ENCODE measurements around the gene AEBP2. TPM values are rescaled to one million over a fixed set of nuclear protein-coding genes. Genes with fewer than 3 reads are reported as not detected.

Gene AEBP2
- total and polyA plus RNA-seq, 4 donors: 24.8 to 89.0 (median 49.8) TPM

- H3K4me3 ChIP-seq (ENCODE audit: low read length in 2 of 2): no peak overlapping the region
- DNase-seq: no peak
- H3K36me3 ChIP-seq (ENCODE audit: control insufficient read depth in 1 of 2, insufficient read depth in 2 of 2, low read length in 1 of 2): peaks cover 0 to 4% of the 10 kb centered on the region in 2 donors
- no peaks in the 10 kb centered on the region for H3K9me3 ChIP-seq (ENCODE audit: control insufficient read depth, low read length)
- H3K27ac ChIP-seq (ENCODE audit: low read depth in 1 of 2, low read length in 2 of 2): no peak overlapping the region
- H3K4me1 ChIP-seq (ENCODE audit: control insufficient read depth in 1 of 2, insufficient read depth in 2 of 2, low read length in 2 of 2): peaks cover 0 to 4% of the 10 kb centered on the region in 2 donors
- no peak for ATAC-seq (ENCODE audit: low FRiP score)
- H3K27me3 ChIP-seq (ENCODE audit: control insufficient read depth in 1 of 2, insufficient read depth in 2 of 2, low read length in 1 of 2): no peaks in the 10 kb centered on the region
- WGBS, 2 donors: 10 to 18% methylated on average over 1 of the region's 1 CpG
- intact Hi-C loops (cut with DNase I): no loop called here
These were observed 78.9 kb downstream of the AEBP2 start for GRCh38 chr12:19518209-19518608.

GRCh38 chr12:19520646-19521415 lies 81.5 kb downstream of the AEBP2 start:
- ATAC-seq (ENCODE audit: low FRiP score): no peak
- H3K4me3 ChIP-seq (ENCODE audit: low read length in 2 of 2): no peak overlapping the region
- peaks cover 0 to 3% of the 10 kb centered on the region in 2 donors for H3K4me1 ChIP-seq (ENCODE audit: control insufficient read depth in 1 of 2, insufficient read depth in 2 of 2, low read length in 2 of 2)
- no peak overlapping the region for H3K27ac ChIP-seq (ENCODE audit: low read depth in 1 of 2, low read length in 2 of 2)
- H3K9me3 ChIP-seq (ENCODE audit: control insufficient read depth, low read length): no peaks in the 10 kb centered on the region
- DNase-seq: no peak
- intact Hi-C loops (cut with DNase I): no loop called here
- WGBS, 2 donors: 61 to 65% methylated on average over 5 of the region's 5 CpGs
- H3K27me3 ChIP-seq (ENCODE audit: control insufficient read depth in 1 of 2, insufficient read depth in 2 of 2, low read length in 1 of 2): no peaks in the 10 kb centered on the region
- H3K36me3 ChIP-seq (ENCODE audit: control insufficient read depth in 1 of 2, insufficient read depth in 2 of 2, low read length in 1 of 2): no peaks in the 10 kb centered on the region

GRCh38 chr12:19525274-19525673 lies 86.0 kb downstream of the AEBP2 start:
- no peak overlapping the region for H3K4me3 ChIP-seq (ENCODE audit: low read length in 2 of 2)
- 31 to 36% methylated on average over 7 of the region's 7 CpGs for WGBS, 2 donors
- no peaks in the 10 kb centered on the region for H3K36me3 ChIP-seq (ENCODE audit: control insufficient read depth in 1 of 2, insufficient read depth in 2 of 2, low read length in 1 of 2)
- H3K9me3 ChIP-seq (ENCODE audit: control insufficient read depth, low read length): no peaks in the 10 kb centered on the region
- intact Hi-C loops (cut with DNase I): no loop called here
- ATAC-seq (ENCODE audit: low FRiP score) (no peak), DNase-seq (no peak)
- peaks cover 0 to 3% of the 10 kb centered on the region in 2 donors for H3K4me1 ChIP-seq (ENCODE audit: control insufficient read depth in 1 of 2, insufficient read depth in 2 of 2, low read length in 2 of 2)
- H3K27ac ChIP-seq (ENCODE audit: low read depth in 1 of 2, low read length in 2 of 2): no peak overlapping the region
- H3K27me3 ChIP-seq (ENCODE audit: control insufficient read depth in 1 of 2, insufficient read depth in 2 of 2, low read length in 1 of 2): no peaks in the 10 kb centered on the region

- WGBS, 2 donors: 80 to 82% methylated on average over 3 of the region's 3 CpGs
- peaks cover 0 to 6% of the 10 kb centered on the region in 2 donors for H3K4me1 ChIP-seq (ENCODE audit: control insufficient read depth in 1 of 2, insufficient read depth in 2 of 2, low read length in 2 of 2)
These were observed 88.6 kb downstream of the AEBP2 start for GRCh38 chr12:19527866-19528265.

GRCh38 chr12:19528750-19529149 lies 89.5 kb downstream of the AEBP2 start:
- intact Hi-C loops (cut with DNase I): no loop called here
- no peaks in the 10 kb centered on the region for H3K9me3 ChIP-seq (ENCODE audit: control insufficient read depth, low read length)
- ATAC-seq (ENCODE audit: low FRiP score): no peak
- H3K27me3 ChIP-seq (ENCODE audit: control insufficient read depth in 1 of 2, insufficient read depth in 2 of 2, low read length in 1 of 2): no peaks in the 10 kb centered on the region
- no peak overlapping the region for H3K27ac ChIP-seq (ENCODE audit: low read depth in 1 of 2, low read length in 2 of 2)
- no peak overlapping the region for H3K4me3 ChIP-seq (ENCODE audit: low read length in 2 of 2)
- H3K36me3 ChIP-seq (ENCODE audit: control insufficient read depth in 1 of 2, insufficient read depth in 2 of 2, low read length in 1 of 2): no peaks in the 10 kb centered on the region
- WGBS, 2 donors: 98 to 99% methylated on average over 2 of the region's 2 CpGs
- no peak for DNase-seq
- peaks cover 0 to 6% of the 10 kb centered on the region in 2 donors for H3K4me1 ChIP-seq (ENCODE audit: control insufficient read depth in 1 of 2, insufficient read depth in 2 of 2, low read length in 2 of 2)

More at GRCh38 chr12:19527866-19528265, 88.6 kb downstream of the AEBP2 start:
- H3K9me3 ChIP-seq (ENCODE audit: control insufficient read depth, low read length): no peaks in the 10 kb centered on the region
- ATAC-seq (ENCODE audit: low FRiP score) (no peak), DNase-seq (no peak)
- H3K36me3 ChIP-seq (ENCODE audit: control insufficient read depth in 1 of 2, insufficient read depth in 2 of 2, low read length in 1 of 2): no peaks in the 10 kb centered on the region
- intact Hi-C loops (cut with DNase I): no loop called here
- no peaks in the 10 kb centered on the region for H3K27me3 ChIP-seq (ENCODE audit: control insufficient read depth in 1 of 2, insufficient read depth in 2 of 2, low read length in 1 of 2)
- H3K4me3 ChIP-seq (ENCODE audit: low read length in 2 of 2): no peak overlapping the region
- H3K27ac ChIP-seq (ENCODE audit: low read depth in 1 of 2, low read length in 2 of 2): no peak overlapping the region

- H3K4me1 ChIP-seq (ENCODE audit: control insufficient read depth in 1 of 2, insufficient read depth in 2 of 2, low read length in 2 of 2): peaks cover 0 to 6% of the 10 kb centered on the region in 2 donors
- no peak overlapping the region for H3K27ac ChIP-seq (ENCODE audit: low read depth in 1 of 2, low read length in 2 of 2)
- H3K4me3 ChIP-seq (ENCODE audit: low read length in 2 of 2): no peak overlapping the region
- DNase-seq (no peak), ATAC-seq (ENCODE audit: low FRiP score) (no peak)
- 33% methylated on average over 6 of the region's 6 CpGs for WGBS, 2 donors
- no peaks in the 10 kb centered on the region for H3K36me3 ChIP-seq (ENCODE audit: control insufficient read depth in 1 of 2, insufficient read depth in 2 of 2, low read length in 1 of 2)
- H3K9me3 ChIP-seq (ENCODE audit: control insufficient read depth, low read length): no peaks in the 10 kb centered on the region
- H3K27me3 ChIP-seq (ENCODE audit: control insufficient read depth in 1 of 2, insufficient read depth in 2 of 2, low read length in 1 of 2): no peaks in the 10 kb centered on the region
- intact Hi-C loops (cut with DNase I): no loop called here
These were observed 90.8 kb downstream of the AEBP2 start for GRCh38 chr12:19529951-19530636.

GRCh38 chr12:19530637-19531023 lies 91.3 kb downstream of the AEBP2 start:
- Histone ChIP-seq H3K9me3 (ENCODE audit: control insufficient read depth, low read length) (no peaks in the 10 kb centered on the region), H3K4me3 (ENCODE audit: low read length in 2 of 2) (no peak overlapping the region), H3K27ac (ENCODE audit: low read depth in 1 of 2, low read length in 2 of 2) (no peak overlapping the region), H3K27me3 (ENCODE audit: control insufficient read depth in 1 of 2, insufficient read depth in 2 of 2, low read length in 1 of 2) (no peaks in the 10 kb centered on the region), H3K36me3 (ENCODE audit: control insufficient read depth in 1 of 2, insufficient read depth in 2 of 2, low read length in 1 of 2) (no peaks in the 10 kb centered on the region), H3K4me1 (ENCODE audit: control insufficient read depth in 1 of 2, insufficient read depth in 2 of 2, low read length in 2 of 2) (peaks cover 0 to 6% of the 10 kb centered on the region in 2 donors)
- intact Hi-C loops (cut with DNase I): no loop called here
- ATAC-seq (ENCODE audit: low FRiP score) (no peak), DNase-seq (no peak)

- H3K4me3 ChIP-seq (ENCODE audit: low read length in 2 of 2): no peak overlapping the region
- no peak for DNase-seq
- no peak overlapping the region for H3K27ac ChIP-seq (ENCODE audit: low read depth in 1 of 2, low read length in 2 of 2)
- no peaks in the 10 kb centered on the region for H3K27me3 ChIP-seq (ENCODE audit: control insufficient read depth in 1 of 2, insufficient read depth in 2 of 2, low read length in 1 of 2)
- peaks cover 0 to 6% of the 10 kb centered on the region in 2 donors for H3K4me1 ChIP-seq (ENCODE audit: control insufficient read depth in 1 of 2, insufficient read depth in 2 of 2, low read length in 2 of 2)
- H3K9me3 ChIP-seq (ENCODE audit: control insufficient read depth, low read length): no peaks in the 10 kb centered on the region
- H3K36me3 ChIP-seq (ENCODE audit: control insufficient read depth in 1 of 2, insufficient read depth in 2 of 2, low read length in 1 of 2): peaks cover 0 to 2% of the 10 kb centered on the region in 2 donors
- 97 to 99% methylated on average over 3 of the region's 3 CpGs for WGBS, 2 donors
- intact Hi-C loops (cut with DNase I): no loop called here
- no peak for ATAC-seq (ENCODE audit: low FRiP score)
These were observed 94.3 kb downstream of the AEBP2 start for GRCh38 chr12:19533567-19533966.

GRCh38 chr12:19539071-19539470 lies 99.8 kb downstream of the AEBP2 start:
- Histone ChIP-seq H3K4me3 (ENCODE audit: low read length in 2 of 2) (no peak overlapping the region), H3K4me1 (ENCODE audit: control insufficient read depth in 1 of 2, insufficient read depth in 2 of 2, low read length in 2 of 2) (no peaks in the 10 kb centered on the region), H3K9me3 (ENCODE audit: control insufficient read depth, low read length) (no peaks in the 10 kb centered on the region), H3K27ac (ENCODE audit: low read depth in 1 of 2, low read length in 2 of 2) (no peak overlapping the region), H3K27me3 (ENCODE audit: control insufficient read depth in 1 of 2, insufficient read depth in 2 of 2, low read length in 1 of 2) (no peaks in the 10 kb centered on the region), H3K36me3 (ENCODE audit: control insufficient read depth in 1 of 2, insufficient read depth in 2 of 2, low read length in 1 of 2) (peaks cover 0 to 2% of the 10 kb centered on the region in 2 donors)
- intact Hi-C loops (cut with DNase I): no loop called here
- DNase-seq: no peak
- no peak for ATAC-seq (ENCODE audit: low FRiP score)
